ENCODE results near the gene SLC27A6. TPM values are rescaled to one million over a fixed set of nuclear protein-coding genes. Genes with fewer than 3 reads are reported as not detected.
A peak's percentile ranks its signal among the peaks of the same experiment; 100 is the strongest.
"Not testable (repeated sequence)": the region's sequence is repeated elsewhere in the genome, so short reads cannot be mapped to it uniquely, and the experiment has no call there.

SLC27A6 gene, protein sequence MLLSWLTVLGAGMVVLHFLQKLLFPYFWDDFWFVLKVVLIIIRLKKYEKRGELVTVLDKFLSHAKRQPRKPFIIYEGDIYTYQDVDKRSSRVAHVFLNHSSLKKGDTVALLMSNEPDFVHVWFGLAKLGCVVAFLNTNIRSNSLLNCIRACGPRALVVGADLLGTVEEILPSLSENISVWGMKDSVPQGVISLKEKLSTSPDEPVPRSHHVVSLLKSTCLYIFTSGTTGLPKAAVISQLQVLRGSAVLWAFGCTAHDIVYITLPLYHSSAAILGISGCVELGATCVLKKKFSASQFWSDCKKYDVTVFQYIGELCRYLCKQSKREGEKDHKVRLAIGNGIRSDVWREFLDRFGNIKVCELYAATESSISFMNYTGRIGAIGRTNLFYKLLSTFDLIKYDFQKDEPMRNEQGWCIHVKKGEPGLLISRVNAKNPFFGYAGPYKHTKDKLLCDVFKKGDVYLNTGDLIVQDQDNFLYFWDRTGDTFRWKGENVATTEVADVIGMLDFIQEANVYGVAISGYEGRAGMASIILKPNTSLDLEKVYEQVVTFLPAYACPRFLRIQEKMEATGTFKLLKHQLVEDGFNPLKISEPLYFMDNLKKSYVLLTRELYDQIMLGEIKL
- 0.08 and 0.35 TPM in 2 replicates for polyA plus RNA-seq (2014; cell fraction: cytosol; rRNA removed)
- 0.19 and 0.25 TPM in 2 replicates for polyA plus RNA-seq (2014; cell fraction: nucleus; rRNA removed)

DNA sequence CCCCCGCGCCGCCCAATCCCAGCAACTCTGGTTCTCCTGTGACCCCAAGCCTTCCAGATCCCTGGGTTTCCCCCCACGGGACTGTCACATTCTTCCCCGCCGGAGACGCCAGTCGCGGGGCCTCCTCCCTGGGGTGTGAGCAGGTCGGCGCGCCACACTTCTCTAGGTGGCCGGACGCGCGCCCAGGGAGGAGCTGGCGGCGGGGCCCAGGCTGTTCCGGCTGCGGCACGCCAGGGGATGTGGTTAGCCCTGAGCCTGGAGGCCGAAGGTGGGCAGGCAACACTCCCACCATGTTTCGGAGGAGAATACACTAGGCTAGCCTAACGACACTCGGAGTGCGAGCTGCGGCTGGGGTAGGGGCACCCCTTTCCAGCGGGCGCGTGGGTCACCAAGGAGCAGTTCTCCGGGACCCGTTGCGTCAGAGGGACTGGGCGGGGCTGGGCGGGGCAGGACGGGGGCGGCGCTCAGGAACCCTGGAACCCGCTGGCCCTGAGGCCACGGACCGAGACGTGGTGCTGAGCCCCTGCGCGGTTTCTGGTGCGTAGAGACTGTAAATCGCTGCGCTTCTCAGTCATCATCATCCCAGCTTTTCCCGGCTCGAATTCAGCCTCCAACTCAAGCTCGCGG, at the start of gene SLC27A6:
SLC27A6 (plus strand) TSS at position 478 of the 627 bp plus-strand sequence. CDS start 650 bp downstream, outside the sequence.
- DNase-seq (ENCODE audit: low spot score) = peak; percentile 43

GRCh38 chr5:128919542-128919941, 45.7 kb upstream of the SLC27A6 start:
- no peak for DNase-seq (ENCODE audit: low spot score)

DNA sequence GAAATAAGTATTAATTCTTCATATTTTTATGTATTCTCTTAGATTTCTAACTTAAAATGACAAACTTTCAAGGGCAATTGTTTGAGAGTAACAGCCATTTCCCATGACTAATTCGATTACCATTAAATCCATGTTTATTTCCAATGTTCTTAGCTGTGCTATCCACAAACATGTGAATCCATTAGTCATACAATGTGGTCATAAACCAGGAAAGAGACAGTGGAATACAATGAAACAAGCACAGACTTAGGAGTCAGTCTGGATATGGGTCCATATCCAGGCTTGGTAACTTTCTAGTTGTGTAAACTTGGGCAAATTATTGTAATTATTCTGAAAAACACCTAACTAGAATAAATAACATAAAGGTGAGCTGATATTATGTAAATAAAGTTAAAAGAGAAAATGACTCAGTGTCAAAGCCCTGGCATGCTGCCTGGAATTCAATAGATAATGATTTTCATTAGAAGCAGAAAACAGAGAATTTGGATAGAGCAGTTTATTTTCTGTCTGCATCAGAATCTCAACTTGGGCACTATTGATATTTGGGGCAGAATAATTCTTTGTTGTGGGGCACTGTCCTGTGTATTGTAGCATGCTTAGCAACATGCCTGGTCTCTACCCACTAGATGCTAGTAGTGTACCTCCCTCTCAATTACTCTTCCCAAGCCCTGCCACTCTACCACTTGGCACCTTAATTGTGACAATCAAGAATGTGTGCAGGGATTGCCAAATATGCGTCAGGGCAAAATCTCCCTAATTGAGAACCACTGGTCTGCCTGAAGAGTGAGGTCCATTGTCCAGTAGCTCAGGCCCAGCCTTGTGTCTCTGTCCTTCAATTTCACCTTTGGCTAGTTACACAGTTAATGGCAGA, 44.7 kb upstream of the SLC27A6 start:
- no peak for DNase-seq (ENCODE audit: low spot score)

DNA sequence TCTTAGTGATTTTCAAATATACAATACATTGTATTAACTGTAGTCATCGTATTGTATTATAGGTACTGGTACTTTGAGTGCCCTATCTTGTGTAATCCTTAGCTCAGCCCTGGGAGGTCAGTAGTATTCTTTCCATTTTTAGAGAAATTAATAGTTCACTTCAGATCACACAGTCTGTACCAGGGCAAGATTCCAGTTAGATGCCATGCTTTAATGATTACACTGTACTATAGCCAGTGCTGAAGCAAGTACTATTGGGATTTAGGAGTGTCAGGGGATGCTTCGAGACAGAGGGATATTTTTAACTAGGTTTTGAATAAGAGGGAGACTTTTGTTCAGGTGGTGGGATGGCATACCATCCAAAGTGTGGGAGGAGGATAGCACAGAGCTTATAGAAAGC, 41.0 kb upstream of the SLC27A6 start:
- no peak for DNase-seq (ENCODE audit: low spot score)

DNA sequence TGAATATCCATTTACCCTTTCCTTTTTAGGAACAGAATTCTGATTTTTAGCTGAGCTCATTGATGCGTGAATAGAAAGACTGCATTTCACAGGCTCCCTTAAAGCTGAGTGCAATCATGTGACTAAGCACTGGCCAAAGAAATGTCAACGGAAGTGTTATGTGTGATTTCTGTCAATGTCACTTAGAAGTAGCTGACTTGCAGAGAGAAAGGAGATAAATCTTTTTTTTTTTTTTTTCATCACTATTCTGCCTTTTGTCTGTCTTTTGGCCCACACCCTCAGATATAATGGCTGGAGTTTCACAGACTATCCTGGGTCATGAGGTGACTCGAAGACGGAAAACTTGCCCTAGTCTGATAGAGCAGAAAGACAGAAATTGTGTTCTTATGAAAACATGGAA, 39.3 kb upstream of the SLC27A6 start:
- DNase-seq (ENCODE audit: low spot score) = no peak

GRCh38 chr5:128927644-128928043, 37.6 kb upstream of the SLC27A6 start:
- no peak for DNase-seq (ENCODE audit: low spot score)

DNA sequence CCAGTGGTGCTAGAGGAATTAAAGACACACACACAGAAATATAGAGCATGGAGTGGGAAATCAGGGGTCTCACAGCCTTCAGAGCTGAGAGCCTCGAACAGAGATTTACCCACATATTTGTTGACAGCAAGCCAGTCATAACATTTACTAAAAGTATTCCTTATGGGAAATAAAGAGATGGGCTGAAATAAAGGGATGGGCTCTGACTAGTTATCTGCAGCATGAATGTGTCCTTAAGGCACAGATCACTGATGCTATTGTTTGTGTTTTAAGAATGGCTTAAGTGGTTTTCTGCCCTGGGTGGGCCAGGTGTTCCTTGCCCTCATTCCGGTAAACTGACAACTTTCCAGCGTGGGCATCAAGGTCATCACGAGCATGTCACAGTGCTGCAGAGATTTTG, 33.1 kb upstream of the SLC27A6 start:
- DNase-seq (ENCODE audit: low spot score) = not testable (repeated sequence)

DNA sequence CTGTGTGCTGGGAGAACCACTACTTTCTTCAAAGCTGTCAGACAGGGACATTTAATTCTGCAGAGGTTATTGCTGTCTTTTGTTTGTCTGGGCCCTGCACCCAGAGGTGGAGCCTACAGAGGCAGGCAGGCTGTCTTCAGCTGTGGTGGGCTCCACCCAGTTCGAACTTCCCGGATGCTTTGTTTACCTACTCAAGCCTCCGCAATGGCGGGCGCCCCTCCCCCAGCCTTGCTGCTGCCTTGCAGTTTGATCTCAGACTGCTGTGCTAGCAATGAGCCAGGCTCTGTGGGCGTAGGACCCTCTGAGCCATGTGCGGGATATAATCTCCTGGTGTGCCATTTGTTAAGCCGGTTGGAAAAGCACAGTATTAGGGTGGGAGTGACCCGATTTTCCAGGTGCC, 22.2 kb upstream of the SLC27A6 start:
- not testable (repeated sequence) for DNase-seq (ENCODE audit: low spot score)

- no peak for DNase-seq (ENCODE audit: low spot score)
These were observed 15.3 kb upstream of the SLC27A6 start for GRCh38 chr5:128949847-128950546.

DNA sequence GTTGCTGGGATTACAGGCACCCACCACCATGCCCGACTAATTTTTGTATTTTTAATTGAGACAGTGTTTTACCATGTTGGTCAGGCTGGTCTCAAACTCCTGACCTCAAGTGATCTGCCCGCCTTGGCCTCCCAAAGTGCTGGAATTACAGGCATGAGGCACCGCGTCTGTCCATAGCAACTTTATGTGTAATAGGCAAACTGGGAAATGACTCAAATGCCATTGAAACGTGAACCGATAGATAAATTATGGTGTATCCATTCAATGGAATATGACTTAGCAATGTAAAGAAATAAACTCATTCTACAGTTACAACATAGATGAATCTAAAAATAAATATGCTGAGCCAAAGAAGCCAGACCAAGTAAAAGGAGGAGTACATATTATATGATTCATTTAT, 14.0 kb upstream of the SLC27A6 start:
- DNase-seq (ENCODE audit: low spot score) = not testable (repeated sequence)

DNA sequence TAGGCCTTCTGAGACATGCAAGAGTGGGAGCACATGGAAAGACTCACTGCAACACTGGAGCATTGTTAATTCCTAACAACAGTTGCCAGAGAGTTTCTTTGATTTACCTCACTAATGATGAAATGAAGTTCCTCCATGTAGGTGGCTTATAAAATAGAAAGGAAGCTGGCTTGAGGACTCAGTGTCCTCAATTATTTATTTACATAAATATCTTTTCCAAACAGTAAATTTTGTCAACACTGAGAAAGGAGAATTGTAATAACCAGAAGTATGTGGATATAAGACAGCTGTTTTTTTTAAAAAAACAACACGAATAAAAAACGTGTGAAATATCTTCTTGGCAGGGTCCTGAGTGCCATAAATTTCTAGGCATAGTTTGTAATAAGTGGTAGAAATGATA, 9.1 kb upstream of the SLC27A6 start:
- no peak for DNase-seq (ENCODE audit: low spot score)

DNA sequence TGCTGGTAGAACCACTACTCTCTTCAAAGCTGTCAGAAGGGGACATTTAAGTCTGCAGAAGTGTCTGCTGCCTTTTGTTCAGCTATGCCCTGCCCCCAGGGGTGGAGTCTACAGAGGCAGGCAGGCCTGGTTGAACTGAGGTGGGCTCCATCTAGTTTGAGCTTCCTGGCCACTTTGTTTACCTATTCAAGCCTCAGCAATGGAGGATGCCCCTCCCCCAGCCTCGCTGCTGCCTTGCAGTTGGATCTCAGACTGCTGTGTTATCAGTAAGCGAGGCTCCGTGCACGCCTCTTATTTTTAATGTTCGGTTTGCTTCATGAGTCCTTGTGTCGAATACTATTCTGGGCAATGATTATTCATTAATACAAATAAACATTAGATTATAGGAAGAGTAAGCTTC, 3.1 kb upstream of the SLC27A6 start:
- no peak for DNase-seq (ENCODE audit: low spot score)

DNA sequence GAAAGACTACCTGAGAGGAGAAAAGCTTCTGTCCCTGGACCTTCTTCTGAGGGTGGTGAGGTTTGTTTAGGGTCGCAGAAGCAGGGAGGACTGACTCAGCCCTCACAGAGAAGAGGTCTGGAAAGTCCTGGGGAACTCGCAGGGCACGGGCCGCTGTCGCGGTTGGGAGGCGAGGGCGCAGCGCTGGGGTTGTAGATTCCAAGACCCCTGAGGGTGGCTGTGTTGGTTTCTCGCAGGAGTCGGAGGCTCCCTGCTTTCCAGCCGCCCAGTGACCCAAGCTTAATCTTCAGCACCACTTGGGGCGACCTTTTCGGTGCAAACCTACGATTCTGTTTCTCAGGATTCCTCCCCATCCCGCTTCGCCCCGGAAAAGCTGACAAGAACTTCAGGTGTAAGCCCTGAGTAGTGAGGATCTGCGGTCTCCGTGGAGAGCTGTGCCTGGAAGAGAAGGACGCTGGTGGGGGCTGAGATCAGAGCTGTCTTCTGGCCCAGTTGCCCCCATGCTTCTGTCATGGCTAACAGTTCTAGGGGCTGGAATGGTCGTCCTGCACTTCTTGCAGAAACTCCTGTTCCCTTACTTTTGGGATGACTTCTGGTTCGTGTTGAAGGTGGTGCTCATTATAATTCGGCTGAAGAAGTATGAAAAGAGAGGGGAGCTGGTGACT, 482 bp downstream of the SLC27A6 start:
- DNase-seq (ENCODE audit: low spot score) = no peak

- no peak for DNase-seq (ENCODE audit: low spot score)
These were observed 1.1 kb downstream of the SLC27A6 start for GRCh38 chr5:128966375-128966774.

DNA sequence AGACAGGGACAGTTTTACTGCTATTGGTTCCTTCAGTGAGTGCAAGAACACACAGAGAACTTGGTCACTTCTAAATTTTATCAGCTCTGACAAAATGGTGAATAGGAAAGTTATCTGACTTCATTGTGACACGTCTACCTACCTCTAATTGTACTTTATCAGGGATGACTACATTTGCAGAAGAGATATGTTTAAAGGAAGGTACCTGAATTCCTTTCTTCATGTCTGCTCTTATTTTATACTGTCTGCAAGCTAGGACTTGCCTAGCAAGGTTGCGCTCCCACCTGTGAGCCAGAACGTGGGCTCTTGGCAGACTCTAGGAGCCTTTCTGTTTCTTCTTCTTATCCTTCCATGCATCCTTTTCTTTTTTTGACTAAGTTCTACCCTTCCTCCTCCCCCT, 1.6 kb downstream of the SLC27A6 start:
- no peak for DNase-seq (ENCODE audit: low spot score)

DNA sequence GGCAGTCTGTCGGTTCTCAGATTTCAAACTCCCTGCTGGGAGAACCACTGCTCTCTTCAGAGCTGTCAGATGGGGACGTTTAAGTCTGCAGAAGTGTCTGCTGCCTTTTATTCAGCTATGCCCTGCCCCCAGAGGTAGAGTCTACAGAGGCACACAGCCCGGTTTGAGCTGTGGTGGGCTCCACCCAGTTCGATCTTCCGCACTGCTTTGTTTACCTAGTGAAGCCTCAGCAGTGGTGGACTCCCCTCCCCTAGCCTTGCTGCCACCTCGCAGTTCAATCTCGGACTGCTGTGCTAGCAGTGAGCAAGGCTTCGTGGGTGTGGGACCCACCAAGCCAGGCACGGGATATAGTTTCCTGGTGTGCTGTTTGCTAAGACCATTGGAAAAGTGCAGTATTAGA, 8.0 kb downstream of the SLC27A6 start:
- DNase-seq (ENCODE audit: low spot score) = no peak

- peak; percentile 20 for DNase-seq (ENCODE audit: low spot score)
These were observed 9.3 kb downstream of the SLC27A6 start for GRCh38 chr5:128974567-128974966.

DNA sequence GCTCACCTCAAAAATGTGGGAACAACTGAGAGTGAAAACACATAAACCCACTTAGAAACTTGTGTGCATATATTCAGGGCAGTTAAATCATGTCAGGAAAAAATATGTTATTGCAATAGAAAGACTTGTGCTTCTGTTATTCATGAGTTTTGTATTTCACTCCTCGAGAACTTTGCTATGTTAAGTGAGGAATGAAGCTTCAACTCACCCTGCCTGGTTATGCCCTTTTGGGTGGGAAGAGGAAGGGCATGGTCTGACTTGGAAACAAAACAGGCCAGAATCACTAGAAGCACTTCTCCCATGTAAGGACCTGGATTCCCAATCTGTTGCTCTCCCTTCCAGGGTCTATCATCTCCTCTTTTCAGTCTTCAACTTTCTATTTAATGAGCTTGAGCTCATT, 14.5 kb downstream of the SLC27A6 start:
- DNase-seq (ENCODE audit: low spot score) = no peak

DNA sequence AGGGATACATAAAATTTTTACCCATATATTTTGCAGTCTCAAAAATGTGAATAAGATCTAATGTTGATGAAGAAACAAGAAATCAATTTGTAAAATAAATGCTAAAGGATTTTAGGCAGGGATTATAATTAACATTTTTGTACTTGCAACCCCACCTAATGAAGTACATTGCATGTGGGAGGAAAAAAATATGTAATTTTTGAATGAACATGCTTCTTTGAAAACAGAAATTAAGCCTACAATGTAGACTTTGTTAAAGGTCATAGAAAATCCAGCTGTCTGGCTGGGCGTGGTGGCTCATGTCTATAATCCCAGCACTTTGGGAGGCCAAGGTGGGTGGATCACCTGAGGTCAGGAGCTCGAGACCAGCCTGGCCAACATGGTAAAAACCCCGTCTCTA, 15.6 kb downstream of the SLC27A6 start:
- DNase-seq (ENCODE audit: low spot score) = no peak

GRCh38 chr5:128984480-128984879, 19.2 kb downstream of the SLC27A6 start:
- no peak for DNase-seq (ENCODE audit: low spot score)

Data from SK-N-DZ (cell line).